Measurements from ENCODE around the gene C1RL. TPM values are rescaled to one million over a fixed set of nuclear protein-coding genes. Genes with fewer than 3 reads are reported as not detected.

The C1RL gene
- total RNA-seq, 1 donor from 2014 or later: 10.7 TPM

DNA sequence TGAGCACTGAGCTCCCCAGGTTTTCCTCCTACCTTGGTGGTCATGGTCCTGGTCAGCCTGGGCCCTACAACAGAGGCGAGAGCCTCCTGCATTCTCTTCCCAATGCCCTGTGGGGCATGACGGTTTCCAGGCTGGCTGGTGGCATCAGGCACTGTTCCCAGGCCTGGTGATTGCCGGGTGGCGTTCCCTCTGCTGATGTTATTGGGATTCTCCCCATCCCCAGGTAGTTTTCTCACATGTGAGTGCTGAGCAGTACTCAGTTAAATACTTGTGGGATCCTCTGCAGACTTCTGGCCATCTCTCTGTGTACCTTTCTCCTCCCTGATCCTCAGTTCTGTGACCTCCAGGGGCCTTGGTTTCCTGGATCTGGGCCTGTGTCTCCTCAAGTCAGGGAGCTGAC lies 32.5 kb downstream of the C1RL start:
- DNase-seq (no peak), ATAC-seq (ENCODE audit: poor library complexity) (no peak)
- intact Hi-C loops (cut with DNase I): no loop called here

DNA sequence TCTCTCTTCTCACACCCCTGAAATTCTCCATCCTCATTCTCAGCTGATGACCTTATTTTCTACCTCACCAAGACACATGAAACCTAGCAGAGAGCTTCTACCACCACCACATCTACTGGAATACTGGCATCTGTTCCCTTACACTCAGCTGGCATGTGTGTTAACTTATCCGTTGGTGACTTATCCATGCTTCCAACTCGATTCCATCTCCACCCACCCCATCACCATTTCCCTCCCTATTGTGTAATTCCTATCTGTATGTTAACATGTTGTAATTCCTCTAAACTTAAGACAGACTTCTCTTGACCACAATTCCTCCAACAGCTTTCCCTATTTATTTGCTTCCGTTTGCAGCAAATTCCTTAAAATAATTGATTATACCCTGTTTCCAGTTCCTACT lies 33.1 kb downstream of the C1RL start:
- no peak for DNase-seq
- intact Hi-C loops (cut with DNase I): no loop called here
- no peak for ATAC-seq (ENCODE audit: poor library complexity)

GRCh38 chr12:7075518-7075917 lies 33.5 kb downstream of the C1RL start:
- intact Hi-C loops (cut with DNase I): no loop called here
- DNase-seq (no peak), ATAC-seq (ENCODE audit: poor library complexity) (no peak)

DNA sequence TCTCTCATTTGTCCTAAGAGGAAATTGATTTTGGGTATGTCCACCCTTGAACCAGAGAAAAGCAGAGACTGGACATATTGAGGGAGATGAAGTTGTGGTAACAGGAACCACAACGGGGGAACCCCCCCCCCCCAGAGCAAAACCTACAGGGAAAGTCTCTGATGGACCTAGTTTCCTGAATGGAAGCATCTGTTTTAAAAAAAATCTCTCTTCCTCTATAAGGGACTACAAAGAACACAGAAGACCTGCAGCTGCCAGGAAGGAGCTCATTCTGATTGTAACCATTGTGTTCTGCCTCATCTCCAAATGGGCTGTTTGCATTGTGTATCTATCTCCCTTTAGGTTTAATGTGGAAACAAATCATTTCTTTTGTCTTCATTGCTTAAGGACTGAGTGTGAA lies 35.1 kb downstream of the C1RL start:
- ATAC-seq (ENCODE audit: poor library complexity) (no peak), DNase-seq (no peak)
- intact Hi-C loops (cut with DNase I): no loop called here

- DNase-seq (no peak), ATAC-seq (ENCODE audit: poor library complexity) (no peak)
- intact Hi-C loops (cut with DNase I): no loop called here
These were observed 36.5 kb downstream of the C1RL start for GRCh38 chr12:7072554-7072953.

DNA sequence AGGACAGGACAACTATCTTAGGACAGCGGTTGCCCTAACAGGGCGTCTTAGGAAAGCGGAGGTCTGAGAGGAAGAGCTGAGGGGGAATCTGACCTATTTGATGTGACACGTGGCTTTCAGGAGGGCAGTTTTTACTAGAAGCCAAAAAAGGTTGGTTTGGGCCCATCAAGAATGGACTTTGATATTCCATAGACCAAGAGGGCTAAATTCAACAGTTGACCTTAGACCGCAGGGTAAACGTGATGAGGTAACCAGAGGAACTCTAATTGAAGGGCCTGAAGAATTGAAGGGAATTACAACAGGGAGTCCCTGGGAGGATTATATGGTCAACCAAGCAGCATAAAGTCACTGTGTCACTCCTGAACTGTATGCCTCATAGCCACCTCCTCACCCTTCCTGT lies 37.0 kb downstream of the C1RL start:
- DNase-seq (no peak), ATAC-seq (ENCODE audit: poor library complexity) (no peak)
- intact Hi-C loops (cut with DNase I): no loop called here

DNA sequence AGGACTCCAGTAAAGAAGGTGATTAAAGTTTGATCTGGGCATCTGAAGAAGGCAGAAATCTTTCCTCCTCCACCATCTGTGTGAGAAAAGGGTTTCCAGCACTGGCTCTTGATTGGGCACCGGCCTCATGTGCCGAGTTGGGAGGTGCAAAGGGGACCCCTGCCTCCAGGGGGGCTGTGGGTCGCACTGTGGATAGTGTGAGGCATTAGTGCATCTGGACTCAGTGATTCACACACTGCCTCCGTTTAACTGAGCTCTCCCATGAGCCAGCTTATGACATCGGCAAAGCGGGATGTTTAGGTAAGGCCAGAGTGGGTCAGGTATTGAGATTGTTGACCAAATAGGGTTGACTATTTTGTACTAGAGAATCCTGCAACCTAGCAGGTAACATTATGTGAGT lies 39.6 kb downstream of the C1RL start:
- intact Hi-C loops (cut with DNase I): no loop called here
- DNase-seq (no peak), ATAC-seq (ENCODE audit: poor library complexity) (no peak)

GRCh38 chr12:7068994-7069346 lies 40.0 kb downstream of the C1RL start:
- DNase-seq (no peak), ATAC-seq (ENCODE audit: poor library complexity) (peak; percentile 28)
- intact Hi-C loops (cut with DNase I): no loop called here

GRCh38 chr12:7068240-7068993 lies 40.6 kb downstream of the C1RL start:
- DNase-seq (peak; percentile 61), ATAC-seq (ENCODE audit: poor library complexity) (peak; percentile 92)
- intact Hi-C loops (cut with DNase I): no loop called here

GRCh38 chr12:7067096-7067495 lies 41.9 kb downstream of the C1RL start:
- ATAC-seq (ENCODE audit: poor library complexity): no peak
- no peak for DNase-seq
- intact Hi-C loops (cut with DNase I): no loop called here

DNA sequence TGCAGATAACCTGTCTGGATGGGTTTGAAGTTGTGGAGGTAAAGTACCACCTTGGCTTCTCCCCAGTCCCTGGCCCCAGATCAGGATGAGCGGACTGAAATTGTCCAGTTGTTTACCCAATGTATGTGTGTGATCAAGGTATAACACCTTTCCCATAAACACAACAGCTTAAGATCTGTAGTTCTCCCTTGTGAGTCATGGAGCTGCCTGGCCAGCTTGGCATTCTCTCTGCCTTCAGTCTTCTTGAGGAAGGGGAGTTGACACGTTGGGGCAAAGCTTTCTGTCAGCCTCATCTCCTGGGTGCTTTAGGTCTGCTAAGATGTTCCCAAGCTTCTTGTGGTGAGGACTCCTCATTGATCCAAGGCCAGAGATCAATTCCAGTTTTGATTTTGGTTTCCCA lies 42.4 kb downstream of the C1RL start:
- intact Hi-C loops (cut with DNase I): no loop called here
- DNase-seq (no peak), ATAC-seq (ENCODE audit: poor library complexity) (no peak)

DNA sequence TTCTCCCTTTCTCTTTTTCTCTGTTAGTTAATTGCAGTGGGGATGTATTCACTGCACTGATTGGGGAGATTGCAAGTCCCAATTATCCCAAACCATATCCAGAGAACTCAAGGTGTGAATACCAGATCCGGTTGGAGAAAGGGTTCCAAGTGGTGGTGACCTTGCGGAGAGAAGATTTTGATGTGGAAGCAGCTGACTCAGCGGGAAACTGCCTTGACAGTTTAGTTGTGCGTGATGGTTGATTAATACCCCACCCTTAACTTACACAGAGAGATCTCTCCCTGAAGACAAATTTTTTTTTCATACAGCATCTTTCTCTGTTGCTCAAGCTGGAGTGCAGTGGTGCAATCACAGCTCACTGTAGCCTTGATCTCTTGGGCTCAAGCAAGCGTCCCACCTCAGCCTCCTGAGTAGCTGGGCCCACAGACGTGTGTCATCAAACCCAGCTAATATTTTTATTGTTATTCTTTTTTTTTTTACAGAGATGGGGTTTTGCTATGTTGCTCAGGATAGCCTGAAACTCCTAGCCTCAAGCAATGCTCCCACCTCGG lies 43.9 kb downstream of the C1RL start:
- DNase-seq (no peak), ATAC-seq (ENCODE audit: poor library complexity) (no peak)
- intact Hi-C loops (cut with DNase I): no loop called here

GRCh38 chr12:7064516-7064915 lies 44.5 kb downstream of the C1RL start:
- intact Hi-C loops (cut with DNase I): no loop called here
- ATAC-seq (ENCODE audit: poor library complexity) (no peak), DNase-seq (no peak)

GRCh38 chr12:7061596-7061995 lies 47.4 kb downstream of the C1RL start:
- DNase-seq: no peak
- no peak for ATAC-seq (ENCODE audit: poor library complexity)
- intact Hi-C loops (cut with DNase I): no loop called here

GRCh38 chr12:7061138-7061537 lies 47.9 kb downstream of the C1RL start:
- DNase-seq (no peak), ATAC-seq (ENCODE audit: poor library complexity) (peak; percentile 5)
- intact Hi-C loops (cut with DNase I): no loop called here

- DNase-seq (peak; percentile 79), ATAC-seq (ENCODE audit: poor library complexity) (peak; percentile 97)
- intact Hi-C loops (cut with DNase I): no loop called here
These were observed 48.6 kb downstream of the C1RL start, which contains the start of gene C1S for GRCh38 chr12:7060353-7060954. Gene C1S, plus strand, starts transcription at chr12:7060718. Its CDS starts 1,195 bp downstream, at chr12:7061913.

GRCh38 chr12:7059780-7060179 lies 49.2 kb downstream of the C1RL start:
- no peak for DNase-seq
- ATAC-seq (ENCODE audit: poor library complexity): no peak
- intact Hi-C loops (cut with DNase I): loop anchor here (5.0 kb wide), 1 partner anchor 33 kb away; the partner anchor contains the start of gene C1R

DNA sequence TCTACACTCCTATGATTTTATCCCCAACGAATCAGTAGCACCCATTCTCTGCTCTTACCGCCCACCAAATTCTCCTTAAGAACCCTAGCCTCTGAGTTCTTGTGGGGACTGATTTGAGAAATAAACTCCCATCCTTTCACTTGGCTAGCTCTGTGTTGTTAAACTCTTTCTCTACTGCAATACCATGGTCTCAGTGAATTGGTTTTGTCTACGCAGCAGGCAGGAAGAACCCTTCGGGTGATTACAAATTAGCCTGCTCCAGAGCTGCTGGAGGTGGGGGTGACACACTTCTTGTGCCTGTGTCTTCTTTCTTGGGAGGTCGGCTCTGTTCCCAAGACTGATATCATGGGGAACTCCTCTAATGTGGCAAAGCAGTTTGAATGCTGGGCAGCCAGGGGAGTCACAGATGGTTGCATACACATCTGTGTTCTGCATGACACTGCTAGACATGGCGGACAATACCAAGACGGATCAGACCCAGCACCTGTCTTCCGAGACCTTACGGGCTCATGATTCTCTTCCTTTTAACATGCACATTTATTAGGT lies 50.1 kb downstream of the C1RL start:
- DNase-seq (no peak), ATAC-seq (ENCODE audit: poor library complexity) (no peak)
- intact Hi-C loops (cut with DNase I): loop anchor here (5.0 kb wide), 1 partner anchor 33 kb away; the partner anchor contains the start of gene C1R

- ATAC-seq (ENCODE audit: poor library complexity) (no peak), DNase-seq (no peak)
- intact Hi-C loops (cut with DNase I): loop anchor here (5.0 kb wide), 1 partner anchor 34 kb away; the partner anchor contains the start of gene C1R
These were observed 50.7 kb downstream of the C1RL start for GRCh38 chr12:7058163-7058845.

Data from Right ventricle myocardium superior (tissue), 1 donor.